HG03095 (cell line): ENCODE measurements around the gene ZMYND8.

Experiments used
- ATAC-seq: cut with Tn5 transposase; IDR thresholded peaks from one replicate; pipeline ENCODE4 v1.9.1; 2021; ENCODE audit warnings: moderate library complexity; ENCODE audit not compliant: unreplicated experiment

The ZMYND8 gene

DNA sequence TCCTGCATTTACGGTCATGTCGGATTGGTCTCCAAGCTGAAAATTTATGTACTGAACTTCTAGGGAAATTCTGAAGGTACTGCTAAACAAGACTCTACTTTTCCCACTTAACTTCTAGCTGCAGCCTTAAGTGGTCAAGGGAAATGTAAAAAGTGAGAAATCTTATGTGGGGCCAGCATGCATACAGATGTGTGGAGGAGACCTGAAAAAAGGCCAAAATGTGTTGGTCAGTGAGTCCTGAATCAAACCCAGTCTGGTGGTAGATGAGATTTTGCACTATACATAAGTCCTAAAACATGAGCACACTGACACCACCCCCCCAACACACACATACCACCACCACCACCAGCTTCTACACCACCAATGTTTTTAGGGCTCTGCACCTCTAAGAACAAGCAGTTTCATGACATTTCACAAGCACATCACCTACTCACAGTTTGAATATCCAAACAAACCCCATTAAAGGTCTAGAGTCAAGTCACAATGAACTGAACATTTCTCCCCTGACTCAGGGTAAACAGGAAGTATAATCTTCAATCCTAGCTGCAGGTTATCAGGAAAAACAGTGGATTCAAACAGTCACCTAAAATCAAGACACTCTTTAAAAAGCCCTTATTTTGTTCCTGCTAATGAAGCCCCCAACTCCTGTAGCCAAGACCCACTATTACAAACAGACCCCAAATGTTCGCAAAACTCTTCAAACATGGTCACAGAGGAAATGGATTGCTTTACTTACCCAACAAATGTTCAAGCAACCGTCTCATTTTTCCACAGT, 1.6 kb downstream of the ZMYND8 start:
- ATAC-seq, result no peak

DNA sequence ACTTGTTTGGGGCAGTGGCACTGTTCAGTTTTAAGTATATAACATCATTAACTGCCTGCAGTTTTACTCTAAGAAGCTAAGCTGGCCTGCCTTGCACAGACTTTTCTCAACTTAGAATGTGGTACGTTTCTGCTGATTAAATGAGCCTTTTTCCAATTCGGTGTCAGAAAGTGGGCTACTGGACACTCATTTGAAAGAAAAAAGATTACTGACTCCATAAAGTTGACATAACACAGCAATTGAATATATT, 2.1 kb downstream of the ZMYND8 start:
- ATAC-seq, result no peak

DNA sequence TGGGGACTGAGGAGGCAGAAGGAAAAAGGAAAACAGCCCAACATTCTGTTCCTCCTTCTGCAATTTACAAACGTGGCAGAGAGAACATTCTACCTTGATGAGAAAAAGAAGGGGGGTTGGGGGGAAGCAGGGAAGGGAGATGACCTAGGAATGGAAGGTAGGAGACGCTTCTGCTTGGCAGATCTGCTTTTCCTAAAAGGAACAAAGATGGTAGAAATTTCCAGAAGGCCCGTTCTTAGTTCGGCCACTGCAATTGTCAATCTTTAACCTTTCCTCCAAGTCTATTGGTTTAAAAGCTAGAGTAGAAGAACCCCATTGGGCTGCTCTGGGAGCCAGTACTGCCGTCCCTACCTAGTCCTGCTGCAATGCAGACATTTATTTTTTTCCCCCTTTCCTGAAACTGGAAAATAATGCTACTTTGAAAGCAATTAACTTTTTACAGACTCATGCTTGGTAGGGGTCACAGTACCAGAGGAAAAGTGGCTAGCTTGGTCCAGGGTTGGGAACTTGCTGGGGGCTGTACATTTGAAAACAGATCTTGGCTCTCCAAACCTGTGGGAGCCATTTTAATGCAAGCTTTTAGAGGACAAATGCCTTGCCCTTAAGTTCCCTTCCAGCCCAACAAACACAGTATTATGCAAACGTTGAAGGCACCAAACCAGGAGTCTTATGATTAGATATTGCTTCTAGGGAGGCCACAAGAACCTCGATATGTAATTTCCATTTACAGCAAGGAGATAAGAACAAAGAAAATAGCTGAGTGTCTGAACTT, 2.6 kb downstream of the ZMYND8 start:
- no peak for ATAC-seq

DNA sequence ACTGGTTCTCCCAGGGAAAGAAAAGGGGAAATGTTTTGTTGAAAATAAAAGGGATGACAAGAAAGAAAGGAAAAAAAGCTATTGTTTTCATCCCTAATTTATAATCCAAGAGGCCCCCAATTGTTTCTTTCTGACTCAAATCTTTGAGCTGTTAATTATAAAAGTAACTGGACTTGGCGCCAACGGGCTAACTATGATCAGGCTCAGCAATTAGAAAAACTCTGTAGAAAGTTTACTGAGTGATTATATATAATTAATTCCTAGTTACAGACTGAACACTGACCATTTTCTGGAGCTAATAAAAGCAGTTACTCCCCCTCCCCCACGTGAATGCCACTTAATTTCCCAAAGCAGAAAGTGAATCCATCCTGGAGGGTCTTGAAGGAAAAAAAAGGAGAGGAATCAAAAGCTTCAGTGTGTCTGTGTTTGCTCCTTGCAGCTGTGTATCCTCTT, 3.2 kb downstream of the ZMYND8 start:
- ATAC-seq, result no peak

DNA sequence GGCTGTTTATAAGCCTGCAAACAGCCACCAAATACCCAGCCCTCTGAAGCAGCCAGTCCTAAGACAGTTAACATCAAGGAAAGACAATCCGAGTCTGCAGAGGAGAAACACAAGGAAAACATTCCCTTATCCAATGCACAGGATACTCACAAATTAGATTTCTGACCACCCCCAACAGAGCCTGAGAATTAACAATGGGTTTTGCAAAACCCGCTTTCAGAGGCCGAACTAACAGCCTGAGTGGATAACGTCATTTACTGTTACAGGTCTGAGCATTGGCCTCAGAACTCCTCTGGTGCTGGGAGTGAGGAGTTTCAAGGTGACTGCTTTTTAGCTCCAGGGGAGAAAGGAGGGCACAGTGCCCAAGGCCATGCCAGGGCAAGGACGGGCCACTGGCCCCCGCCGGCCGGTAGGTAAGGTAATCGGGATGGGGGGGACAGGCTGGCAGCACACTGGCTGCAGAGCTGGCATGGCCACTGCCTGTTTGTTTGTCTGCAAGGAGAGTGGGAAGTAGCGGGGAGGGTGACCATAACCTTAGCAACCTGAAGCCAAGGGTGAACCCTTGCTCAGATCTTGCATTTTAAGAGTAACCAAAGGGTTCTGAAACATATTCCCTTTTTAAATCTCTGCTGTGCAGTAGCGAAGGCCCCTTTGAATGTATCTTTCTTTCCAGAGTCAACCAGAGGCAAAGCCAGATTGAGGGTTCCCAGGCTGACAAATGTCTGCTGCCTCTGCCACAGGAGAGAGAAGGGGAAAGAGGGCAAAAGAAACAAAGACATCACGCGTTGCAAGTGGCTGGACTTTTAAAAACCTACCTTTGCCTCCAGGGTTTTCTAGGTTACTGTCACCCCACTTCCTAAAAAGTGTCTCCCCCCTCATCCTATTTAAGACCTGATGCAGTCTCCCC, 3.9 kb downstream of the ZMYND8 start:
- no peak for ATAC-seq

DNA sequence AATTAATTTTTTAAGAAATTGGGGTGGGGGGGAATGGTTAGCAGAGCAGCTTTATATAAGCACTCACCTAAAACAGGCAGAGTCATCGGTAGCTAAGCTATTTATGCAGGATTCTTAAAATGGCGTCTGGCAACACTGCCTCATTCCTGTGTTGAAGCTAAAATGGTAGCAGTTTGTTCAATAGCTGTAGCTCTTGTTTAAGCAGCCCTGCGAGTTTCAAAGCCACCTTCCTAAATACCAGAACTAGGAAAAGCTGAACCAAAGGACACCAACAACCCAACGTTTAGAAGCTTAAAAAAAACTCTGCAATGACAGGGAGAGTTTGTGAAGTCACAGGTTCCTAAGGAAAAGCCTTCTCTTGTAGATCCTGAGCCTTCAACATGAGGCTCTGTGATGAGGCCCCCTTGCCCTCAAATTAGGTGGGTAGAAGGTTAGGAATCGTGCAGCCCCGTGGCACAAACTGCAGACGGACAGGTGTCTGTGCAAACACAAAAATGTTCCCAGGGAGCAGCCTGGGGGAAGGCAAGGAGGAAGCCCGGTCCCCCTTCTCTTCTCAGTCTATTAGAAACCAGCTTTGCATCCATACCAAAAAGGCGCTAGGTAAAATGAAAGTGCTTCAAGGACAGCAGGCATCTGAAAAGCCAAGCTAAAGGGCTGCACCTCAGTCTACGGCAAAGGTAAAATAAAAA, 4.7 kb downstream of the ZMYND8 start:
- no peak for ATAC-seq

DNA sequence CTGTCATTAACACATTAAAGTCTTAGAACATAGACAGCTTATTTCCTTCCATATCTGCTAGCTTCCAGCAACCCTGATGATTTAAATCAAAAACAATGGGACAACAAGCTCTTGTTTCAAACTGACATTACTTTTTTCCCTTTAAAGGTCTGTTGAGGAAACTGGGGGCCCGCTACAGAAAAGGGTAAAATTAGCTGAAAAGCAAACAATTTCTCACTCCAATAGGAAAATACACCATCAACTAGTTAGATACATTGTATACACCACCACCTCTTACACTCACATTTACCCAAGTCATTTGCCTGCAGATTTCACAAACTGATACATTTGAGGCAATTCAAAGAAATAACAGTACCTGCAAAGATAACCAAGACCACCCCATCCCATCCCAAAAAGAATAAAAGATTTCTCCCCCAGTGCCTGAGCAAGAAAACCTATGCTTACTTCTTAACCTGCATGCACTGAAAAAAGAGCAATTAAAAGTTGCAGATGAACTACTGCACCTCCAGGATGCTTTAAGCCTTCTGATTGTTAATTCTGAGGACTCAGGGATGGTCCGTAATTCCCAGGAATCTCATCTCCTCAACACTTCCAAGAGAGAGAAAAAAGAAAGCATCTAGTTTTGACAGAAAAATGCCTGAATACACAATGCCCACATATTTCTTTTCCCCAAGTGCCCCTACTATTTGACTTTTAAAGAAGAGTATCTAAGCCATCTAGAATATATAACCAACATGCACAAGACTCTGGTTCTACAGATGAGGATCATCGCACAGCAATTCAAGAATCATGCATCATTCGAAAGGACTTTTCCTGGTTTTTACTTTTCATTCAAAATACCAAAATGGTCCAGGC, 5.6 kb downstream of the ZMYND8 start:
- no peak for ATAC-seq

DNA sequence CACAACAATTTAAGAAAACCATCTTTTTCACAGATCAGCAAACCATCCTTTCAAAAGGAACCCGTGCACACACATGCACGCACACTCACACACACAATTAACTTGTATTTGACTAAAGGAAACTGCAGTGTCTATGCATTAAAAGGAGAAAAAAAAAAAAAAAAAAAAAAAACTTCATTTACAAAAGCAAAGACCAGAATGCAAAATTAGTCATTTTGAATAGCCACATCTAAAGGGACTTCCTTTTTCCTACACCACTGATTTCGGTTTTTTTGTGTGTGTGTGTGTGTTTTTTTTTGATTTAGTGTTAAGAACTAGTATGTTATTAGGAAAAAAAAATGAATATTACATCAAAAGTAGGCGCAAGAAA, 6.3 kb downstream of the ZMYND8 start:
- no peak for ATAC-seq

DNA sequence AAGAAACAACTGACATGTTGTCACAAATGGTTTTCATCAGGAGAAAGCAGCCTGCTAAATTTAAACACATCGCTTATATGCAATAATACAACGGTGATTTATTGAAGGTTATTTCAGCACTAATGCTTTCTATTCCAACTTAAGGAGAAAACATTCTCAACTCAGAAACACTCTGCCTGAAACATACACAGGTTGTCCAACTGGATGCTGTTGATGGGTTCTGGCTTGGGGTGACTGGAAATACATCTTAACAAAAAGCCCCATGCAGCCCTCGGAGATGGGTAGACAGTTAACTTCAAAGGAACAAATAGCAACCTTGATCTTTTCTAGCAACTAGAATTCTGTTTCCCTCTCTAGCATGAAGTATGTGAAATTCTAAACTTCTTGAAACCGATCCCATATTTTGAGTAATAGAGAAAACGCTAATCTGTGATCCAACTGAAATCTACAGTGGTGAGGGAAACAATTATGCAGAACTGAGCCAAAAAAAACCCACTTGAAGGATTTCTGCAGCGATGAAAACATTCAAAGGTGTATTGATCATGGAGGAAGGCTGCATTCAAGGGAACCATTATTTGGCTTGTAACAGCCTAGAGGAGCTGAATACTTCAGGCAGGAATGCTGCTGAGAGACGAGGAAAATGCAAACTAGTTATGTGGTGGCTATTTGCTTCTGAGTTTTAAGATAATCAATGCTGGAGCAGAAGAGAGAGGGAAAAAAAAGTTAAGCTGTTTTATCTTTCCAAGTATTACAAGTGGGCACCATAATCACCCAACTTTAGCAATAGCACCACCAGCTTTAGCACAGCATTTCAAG, 6.9 kb downstream of the ZMYND8 start:
- ATAC-seq, result no peak

DNA sequence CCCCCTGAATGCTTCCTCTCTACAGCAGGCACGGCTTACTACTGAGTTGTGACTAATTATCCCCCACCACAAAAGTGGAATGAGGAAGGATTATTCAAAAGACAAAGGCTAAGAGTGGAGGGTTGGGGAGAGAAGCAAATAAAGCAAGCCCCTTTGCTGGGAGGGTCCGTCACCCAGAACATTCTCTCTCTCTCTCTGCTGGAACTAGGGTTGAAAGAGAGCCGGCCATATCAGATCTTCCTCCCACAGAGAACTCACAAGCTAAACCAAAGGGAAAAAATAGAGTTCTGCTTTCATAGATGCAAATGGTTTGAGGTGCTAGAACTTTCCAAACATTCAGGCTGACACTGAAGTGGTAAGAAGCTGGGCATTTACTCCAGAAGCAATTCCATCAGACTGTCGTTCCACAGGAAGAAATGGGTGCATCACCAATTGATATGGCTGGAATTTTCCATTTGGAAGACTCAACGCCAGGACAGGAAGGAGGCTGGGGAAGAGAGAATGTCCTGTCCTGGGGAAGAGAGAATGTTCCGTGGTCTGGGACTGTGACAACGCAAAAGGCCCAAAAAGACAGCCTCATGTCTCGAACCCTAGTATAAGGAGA, 7.9 kb downstream of the ZMYND8 start:
- no peak for ATAC-seq

DNA sequence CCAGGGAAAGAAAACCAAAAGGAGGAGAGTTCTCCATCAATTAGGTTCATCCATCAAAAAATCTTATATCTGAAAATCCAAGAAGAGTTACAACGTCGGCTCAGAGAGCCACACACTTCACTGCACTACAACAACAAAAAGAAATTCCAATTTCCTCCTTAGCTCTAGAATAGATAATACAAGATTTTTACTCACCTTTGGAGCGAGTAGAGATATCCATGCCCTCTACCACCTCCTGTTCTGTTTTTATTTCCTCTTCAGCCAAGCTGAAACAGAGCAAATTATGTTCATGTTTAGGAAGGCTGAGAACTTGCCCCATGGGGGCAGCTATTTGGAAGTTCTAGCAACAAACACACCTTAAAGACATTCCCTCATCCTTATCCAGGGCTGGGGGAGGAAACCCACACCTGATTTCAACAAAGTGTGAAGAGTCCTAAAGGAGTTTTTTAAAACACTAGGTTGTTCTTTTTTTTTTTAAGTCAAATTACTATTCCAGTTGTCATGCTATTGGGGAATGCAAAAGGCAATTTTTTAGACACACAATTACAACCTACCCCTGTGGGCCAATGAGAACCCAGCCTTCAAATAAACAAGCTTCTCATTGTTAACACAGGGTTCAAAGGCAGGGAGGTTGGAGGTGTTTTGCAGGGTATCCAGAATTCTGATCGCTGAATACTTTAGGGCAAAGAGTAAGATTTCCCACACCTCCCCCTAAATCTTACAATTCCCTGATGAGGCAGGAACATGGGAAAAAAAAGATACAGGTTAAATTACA, 8.7 kb downstream of the ZMYND8 start:
- no peak for ATAC-seq

DNA sequence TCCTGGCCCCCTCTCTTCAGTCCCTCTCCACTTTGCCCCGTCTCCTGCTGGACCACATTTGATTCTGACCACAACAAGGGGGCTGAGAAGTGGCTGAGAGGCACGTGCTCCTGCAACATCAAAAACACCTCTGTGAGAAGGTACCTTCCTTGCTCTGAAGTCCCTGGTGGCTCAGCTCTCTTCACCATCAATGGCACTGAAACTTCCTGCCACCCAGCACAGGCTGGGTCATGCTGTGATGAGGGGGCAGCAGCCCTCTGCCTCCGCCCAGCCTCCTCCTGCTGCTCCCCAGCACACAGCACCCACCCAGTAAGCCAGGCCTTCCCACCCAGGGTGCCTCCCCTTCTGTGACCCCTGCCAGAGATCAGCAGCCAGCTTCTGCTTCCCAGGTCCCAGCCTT, 10.3 kb downstream of the ZMYND8 start:
- ATAC-seq, result no peak

DNA sequence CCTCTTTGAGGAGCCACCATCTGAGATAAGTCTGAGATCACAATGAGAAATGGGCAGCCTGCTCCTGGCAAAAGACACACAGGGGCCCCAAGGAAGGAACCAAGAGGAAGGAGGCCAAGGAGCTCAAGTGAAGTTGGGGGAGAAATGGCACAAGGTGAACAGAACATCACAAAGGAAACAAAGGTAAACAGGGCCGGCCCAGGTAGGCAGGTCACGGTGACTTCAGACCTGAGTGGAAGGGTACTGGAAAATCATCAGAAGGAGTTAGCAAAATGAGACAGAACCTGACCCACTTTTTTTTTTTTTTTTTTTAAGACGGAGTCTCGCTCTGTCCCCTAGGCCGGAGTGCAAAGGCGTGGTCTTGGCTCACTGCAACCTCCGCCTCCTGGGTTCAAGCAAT, 11.3 kb downstream of the ZMYND8 start:
- no peak for ATAC-seq

DNA sequence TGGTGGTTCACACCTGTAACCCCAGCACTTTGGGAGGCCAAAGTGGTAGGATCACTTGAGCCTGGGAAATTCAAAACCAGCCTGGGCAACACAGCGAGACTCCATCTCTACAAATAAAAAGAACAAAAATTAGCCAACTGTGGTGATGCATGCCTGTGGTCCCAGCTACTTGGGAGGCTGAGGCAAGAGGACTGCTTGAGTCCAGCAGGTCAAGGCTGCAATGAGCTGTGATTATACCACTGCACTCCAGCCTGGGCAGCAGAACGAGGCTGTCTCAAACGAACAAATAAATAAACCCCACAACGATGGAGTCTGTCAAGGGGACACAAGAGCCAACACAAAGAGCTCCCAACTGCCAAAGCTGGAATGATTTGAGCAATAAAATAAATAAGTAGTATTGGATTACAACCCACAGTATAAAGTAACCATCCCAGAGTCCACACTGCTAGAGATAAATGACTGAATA, 13.5 kb downstream of the ZMYND8 start:
- no peak for ATAC-seq

DNA sequence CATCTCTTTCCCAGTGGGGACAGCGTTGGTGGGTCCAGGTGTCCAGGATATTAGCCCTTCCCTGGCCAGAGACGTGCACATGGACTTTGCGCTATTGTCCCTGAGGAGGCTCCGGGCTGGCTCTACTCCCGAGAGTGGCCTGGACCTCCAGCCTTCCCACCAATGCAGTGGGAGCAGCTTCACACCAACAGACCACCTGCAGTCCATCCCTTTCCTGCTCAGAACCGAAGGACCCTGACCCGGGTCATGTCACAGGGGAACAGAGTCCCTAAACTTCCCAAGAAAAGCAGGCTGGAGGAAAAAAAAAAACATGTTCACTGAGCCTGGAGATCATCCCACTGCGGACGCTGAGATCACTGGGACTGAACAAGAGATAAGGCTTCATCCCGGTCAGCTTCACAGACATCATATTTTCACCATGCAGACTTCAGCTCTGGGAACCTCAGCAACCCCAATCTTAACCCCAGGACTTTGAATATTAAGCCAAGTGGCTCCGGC, 18.3 kb downstream of the ZMYND8 start:
- ATAC-seq, result no peak

DNA sequence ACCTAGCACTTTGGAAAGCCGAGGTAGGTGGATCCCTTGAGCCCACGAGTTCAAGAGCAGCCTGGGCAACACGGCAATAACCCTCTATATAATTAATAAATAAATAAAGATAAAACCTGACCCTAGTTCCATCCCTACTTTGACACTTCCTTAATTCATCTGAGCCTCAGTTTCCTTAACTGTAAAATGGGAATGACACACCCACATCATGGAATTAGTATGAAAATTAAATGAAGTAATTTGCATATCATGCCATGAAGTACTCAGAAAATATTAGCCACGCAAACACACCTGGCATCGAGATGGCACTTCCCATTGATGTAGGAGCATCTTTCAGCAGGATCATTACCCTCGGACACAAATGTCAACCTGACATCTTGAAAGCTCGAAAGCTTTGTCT, 19.1 kb downstream of the ZMYND8 start:
- ATAC-seq, result no peak

DNA sequence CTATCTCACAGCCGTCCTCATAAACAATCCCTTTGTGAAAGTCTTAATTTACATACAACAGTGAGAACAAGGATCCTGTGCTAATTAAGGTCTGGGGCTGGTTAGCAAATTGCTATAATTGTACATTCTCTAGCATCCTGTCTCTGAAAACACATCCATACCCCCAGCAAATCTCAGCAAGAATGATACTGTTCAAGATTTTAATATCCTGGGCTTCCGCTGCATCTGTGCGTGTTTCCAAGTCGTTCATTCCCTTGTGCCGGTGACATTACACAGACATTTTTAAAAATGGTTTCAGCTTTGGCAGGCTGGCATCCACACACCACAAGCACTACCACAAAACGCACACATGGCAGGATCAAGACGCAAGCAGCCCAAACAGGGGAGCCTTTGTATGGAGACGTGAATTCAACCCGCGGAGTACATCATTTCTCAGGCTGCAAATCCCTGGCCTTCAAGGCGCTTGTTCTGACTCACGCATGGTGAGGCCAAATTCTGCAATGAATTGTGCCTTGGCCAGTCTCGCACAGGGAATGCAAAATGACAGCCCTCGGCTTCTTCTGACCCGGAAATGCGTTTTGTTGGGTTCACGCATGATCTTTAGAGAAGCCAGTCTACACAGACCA, 20.3 kb downstream of the ZMYND8 start:
- no peak for ATAC-seq
